Measurements from ENCODE around the gene POLR3C. TPM values are rescaled to one million over a fixed set of nuclear protein-coding genes. Genes with fewer than 3 reads are reported as not detected.

POLR3C gene, protein sequence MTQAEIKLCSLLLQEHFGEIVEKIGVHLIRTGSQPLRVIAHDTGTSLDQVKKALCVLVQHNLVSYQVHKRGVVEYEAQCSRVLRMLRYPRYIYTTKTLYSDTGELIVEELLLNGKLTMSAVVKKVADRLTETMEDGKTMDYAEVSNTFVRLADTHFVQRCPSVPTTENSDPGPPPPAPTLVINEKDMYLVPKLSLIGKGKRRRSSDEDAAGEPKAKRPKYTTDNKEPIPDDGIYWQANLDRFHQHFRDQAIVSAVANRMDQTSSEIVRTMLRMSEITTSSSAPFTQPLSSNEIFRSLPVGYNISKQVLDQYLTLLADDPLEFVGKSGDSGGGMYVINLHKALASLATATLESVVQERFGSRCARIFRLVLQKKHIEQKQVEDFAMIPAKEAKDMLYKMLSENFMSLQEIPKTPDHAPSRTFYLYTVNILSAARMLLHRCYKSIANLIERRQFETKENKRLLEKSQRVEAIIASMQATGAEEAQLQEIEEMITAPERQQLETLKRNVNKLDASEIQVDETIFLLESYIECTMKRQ
- total RNA-seq (10 to 100 TPM; 18.3 to 37.7 (median 26.9) TPM), polyA plus RNA-seq (10 to 100 TPM in 2 of 3 donors, 1 to 10 TPM in 1; 9.0 to 16.1 (median 12.6) TPM)

DNA sequence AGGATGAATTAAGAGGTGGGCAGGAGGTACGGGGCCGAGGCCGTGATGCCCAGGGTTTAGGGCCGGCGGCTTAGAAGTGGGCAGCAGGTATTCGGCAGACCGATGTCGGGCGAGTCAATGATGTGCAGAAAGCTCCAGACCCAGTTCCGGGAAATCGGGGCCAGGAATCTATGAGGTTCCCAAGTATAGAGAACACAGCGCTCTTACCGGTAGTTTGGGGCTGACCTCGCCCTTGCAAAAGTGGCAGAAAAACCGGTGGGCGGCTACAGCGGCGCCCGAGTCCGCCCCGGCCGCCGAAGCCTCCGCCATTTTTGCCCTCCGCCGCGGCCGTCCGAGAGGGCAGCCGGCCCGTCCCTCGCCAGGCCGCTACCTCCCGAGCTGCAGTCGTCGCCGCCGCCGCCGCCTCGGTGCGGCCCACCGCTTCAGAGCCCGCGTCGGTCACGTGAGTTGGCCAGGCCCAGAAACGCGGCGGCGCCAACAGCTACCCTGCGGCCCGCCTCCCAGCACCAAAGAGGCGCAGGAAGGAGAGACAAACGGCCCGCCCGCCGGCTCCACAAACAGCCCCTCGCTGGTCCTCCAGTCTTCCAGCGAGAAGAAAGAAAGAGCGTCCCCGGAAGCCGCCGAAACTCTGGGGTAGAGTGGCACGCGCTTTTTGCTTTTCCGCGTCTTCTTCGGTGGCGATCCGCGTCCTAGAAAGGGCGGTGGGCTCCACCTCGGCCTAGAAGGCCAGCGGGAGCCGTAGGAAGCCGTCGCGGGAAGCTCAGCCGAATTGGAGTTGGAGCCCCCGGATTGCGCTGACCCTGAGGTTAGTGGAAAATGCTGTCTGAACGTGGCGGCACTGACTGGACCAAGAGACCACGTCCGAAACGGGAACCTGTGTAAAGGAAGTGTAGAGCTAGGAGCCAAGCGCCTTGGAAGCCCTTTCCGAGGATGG, at the start of gene POLR3C, which contains the start of gene RNF115:
TSS of gene POLR3C (plus strand) at position 636 of the 934 bp plus-strand sequence. CDS start 1,577 bp downstream, outside the sequence.
TSS of gene RNF115 (minus strand) at position 531 of the 934 bp plus-strand sequence. CDS start at position 309, 222 bp downstream.
- peak within 1 kb of the TSS; percentile 86 to 91 (median 90) for H3K27ac ChIP-seq
- H3K4me1 ChIP-seq: peaks cover 0 to 22% (median 12%) of the 10 kb centered on the region in 4 donors
- no peaks in the 10 kb centered on the region for H3K9me3 ChIP-seq
- TF ChIP-seq, protein P1, sequence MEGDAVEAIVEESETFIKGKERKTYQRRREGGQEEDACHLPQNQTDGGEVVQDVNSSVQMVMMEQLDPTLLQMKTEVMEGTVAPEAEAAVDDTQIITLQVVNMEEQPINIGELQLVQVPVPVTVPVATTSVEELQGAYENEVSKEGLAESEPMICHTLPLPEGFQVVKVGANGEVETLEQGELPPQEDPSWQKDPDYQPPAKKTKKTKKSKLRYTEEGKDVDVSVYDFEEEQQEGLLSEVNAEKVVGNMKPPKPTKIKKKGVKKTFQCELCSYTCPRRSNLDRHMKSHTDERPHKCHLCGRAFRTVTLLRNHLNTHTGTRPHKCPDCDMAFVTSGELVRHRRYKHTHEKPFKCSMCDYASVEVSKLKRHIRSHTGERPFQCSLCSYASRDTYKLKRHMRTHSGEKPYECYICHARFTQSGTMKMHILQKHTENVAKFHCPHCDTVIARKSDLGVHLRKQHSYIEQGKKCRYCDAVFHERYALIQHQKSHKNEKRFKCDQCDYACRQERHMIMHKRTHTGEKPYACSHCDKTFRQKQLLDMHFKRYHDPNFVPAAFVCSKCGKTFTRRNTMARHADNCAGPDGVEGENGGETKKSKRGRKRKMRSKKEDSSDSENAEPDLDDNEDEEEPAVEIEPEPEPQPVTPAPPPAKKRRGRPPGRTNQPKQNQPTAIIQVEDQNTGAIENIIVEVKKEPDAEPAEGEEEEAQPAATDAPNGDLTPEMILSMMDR (IDR thresholded peaks at IDR 0.05): no peak
- TF ChIP-seq POLR2A (IDR thresholded peaks at IDR 0.05) (peak in 1 of 2 donors; percentile 62), POLR2AphosphoS5 (IDR thresholded peaks at IDR 0.05) (peak; percentile 76 to 96 (median 92))
- WGBS, 2 donors: 0 to 1% methylated on average over 89 of the region's 89 CpGs
- H3K4me3 ChIP-seq: peak within 1 kb of the TSS; percentile 66 to 89 (median 70)
- intact Hi-C loops (cut with DNase I): no loop called here
- H3K36me3 ChIP-seq: peaks cover 7 to 30% (median 20%) of the 10 kb centered on the region in 4 donors
- peak; percentile 97 for DNase-seq
- no peaks in the 10 kb centered on the region for H3K27me3 ChIP-seq

DNA sequence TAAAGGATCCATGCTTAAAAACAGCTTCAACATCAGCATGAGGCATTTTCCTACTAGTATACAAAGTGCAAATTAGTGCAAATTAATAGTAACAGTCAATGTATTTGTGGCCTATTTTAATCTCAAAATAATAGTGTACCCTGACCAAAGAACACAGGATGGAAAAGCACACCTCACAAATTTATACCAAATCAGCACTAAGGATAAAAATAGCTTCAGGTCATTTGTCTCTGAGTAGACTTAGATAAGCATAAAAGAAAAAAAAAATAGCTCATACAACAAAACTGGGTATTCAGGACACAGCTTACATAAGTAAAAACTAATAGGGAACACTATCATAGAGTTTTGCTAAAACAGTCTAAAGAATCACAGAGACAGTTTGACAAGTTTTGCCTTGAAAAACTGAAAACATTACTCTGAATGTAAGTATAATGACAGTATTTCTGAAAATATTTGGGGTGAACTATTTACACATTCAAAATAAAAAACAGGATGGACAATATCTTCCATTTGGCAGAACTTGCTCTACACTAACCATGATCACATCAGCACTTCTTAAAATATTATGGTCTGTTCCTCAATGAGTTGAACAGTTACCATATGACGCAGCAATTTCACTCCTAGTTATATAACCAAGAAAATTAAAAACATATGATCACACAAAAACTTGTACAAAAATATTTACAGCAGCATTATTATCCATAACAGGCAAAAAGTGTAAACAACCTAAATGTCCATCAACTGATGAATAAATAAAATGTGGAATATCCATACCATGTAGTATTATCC, 46.4 kb upstream of the POLR3C start:
- H3K4me3 ChIP-seq: no peak overlapping the region
- H3K9me3 ChIP-seq: no peaks in the 10 kb centered on the region
- WGBS, 2 donors: 92 to 95% methylated on average over 1 of the region's 1 CpG
- DNase-seq: no peak
- no peaks in the 10 kb centered on the region for H3K27me3 ChIP-seq
- intact Hi-C loops (cut with DNase I): no loop called here
- H3K4me1 ChIP-seq: peaks cover 0 to 38% (median 17%) of the 10 kb centered on the region in 4 donors
- TF ChIP-seq EP300 (IDR thresholded peaks at IDR 0.05): no peak
- TF ChIP-seq POLR2A (IDR thresholded peaks at IDR 0.05): no peak
- no peak for TF ChIP-seq POLR2AphosphoS5 (IDR thresholded peaks at IDR 0.05)
- TF ChIP-seq, protein P1 (IDR thresholded peaks at IDR 0.05): no peak
- H3K27ac ChIP-seq: peak overlapping the region in 2 of 4 donors; percentile 20 to 48
- H3K36me3 ChIP-seq: peaks cover 0 to 3% (median 0%) of the 10 kb centered on the region in 4 donors

DNA sequence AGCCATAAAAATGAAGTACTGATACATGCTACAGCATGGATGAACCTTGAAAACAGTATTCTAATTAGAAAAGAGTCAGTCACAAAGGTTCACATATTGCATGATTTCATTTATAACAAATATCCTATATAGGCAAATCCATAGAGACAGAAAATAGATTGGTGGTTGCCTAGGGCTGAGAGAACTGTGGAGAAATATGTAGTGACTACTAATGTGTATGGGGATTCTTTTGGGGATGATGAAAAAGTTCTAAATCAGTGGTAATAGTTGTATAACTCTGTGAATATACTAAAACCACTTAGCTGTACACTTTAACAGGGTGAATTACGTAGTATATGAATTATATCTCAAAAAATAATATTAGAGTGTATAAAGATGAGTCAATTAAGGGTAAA, 45.9 kb upstream of the POLR3C start:
- H3K27ac ChIP-seq: peak overlapping the region in 2 of 4 donors; percentile 20 to 48
- H3K4me1 ChIP-seq: peaks cover 0 to 44% (median 20%) of the 10 kb centered on the region in 4 donors
- H3K9me3 ChIP-seq: no peaks in the 10 kb centered on the region
- H3K4me3 ChIP-seq: no peak overlapping the region
- intact Hi-C loops (cut with DNase I): no loop called here
- no peaks in the 10 kb centered on the region for H3K36me3 ChIP-seq
- H3K27me3 ChIP-seq: no peaks in the 10 kb centered on the region
- DNase-seq: no peak
- WGBS, 2 donors: 94 to 95% methylated on average over 1 of the region's 1 CpG
- TF ChIP-seq POLR2A (IDR thresholded peaks at IDR 0.05): no peak
- no peak for TF ChIP-seq EP300 (IDR thresholded peaks at IDR 0.05)
- TF ChIP-seq, protein P1 (IDR thresholded peaks at IDR 0.05): no peak
- no peak for TF ChIP-seq POLR2AphosphoS5 (IDR thresholded peaks at IDR 0.05)
